IMR-90 (cell line): ENCODE data around the gene ABCC8. TPM values are rescaled to one million over a fixed set of nuclear protein-coding genes. Genes with fewer than 3 reads are reported as not detected.

Experiments used
- ATAC-seq: fragments of 200-7000 bp; cut with Tn5 transposase; 2 replicates; pipeline ENCODE4 v1.9.1; 2020; ENCODE audit warnings: low read depth, mild to moderate bottlenecking, moderate library complexity
- BruUV-seq: library from RNA; stranded (reverse); fragments of 400-500 nt; replicated peaks from 2 replicates; lab custom pipeline; 2021; lab: Mats Ljungman, UMichigan
- CTCF ChIA-PET: fragments of 300-600 bp; formaldehyde crosslinking; extraction: SDS; loops from one replicate; lab custom pipeline; 2021; ENCODE audit warnings: antibody characterized with exemption; lab: Yijun Ruan, JAX
- POLR2A ChIA-PET: fragments of 300-600 bp; sonication (Branson Sonifier 250); formaldehyde crosslinking; loops from one replicate; lab custom pipeline; 2022; ENCODE audit warnings: antibody characterized with exemption; ENCODE audit not compliant: unreplicated experiment; lab: Charles Lee
- DNase-seq: peaks from one replicate; pipeline ENCODE4 v3.0.0; 2013
- H2AFZ ChIP-seq: replicated peaks from 2 replicates; pipeline ENCODE3; 2013; ENCODE audit warnings: low read length, mild to moderate bottlenecking; ENCODE audit not compliant: poor library complexity
- H2AK5ac ChIP-seq: 2 replicates; pipeline ENCODE4 v1.6.1; 2013; ENCODE audit warnings: low read depth, low read length, inconsistent platforms
- H2AK9ac ChIP-seq: replicated peaks from 2 replicates; pipeline ENCODE3; 2013; ENCODE audit warnings: mild to moderate bottlenecking, low read depth, low read length, moderate library complexity; ENCODE audit not compliant: poor library complexity
- H2BK120ac ChIP-seq: 2 replicates; pipeline ENCODE4 v1.6.1; 2013; ENCODE audit warnings: low read depth, low read length, inconsistent platforms
- H2BK15ac ChIP-seq: 3 replicates; pipeline ENCODE4 v1.6.1; 2013; ENCODE audit warnings: low read depth, low read length, inconsistent platforms
- H2BK20ac ChIP-seq: 2 replicates; pipeline ENCODE4 v1.6.1; 2013; ENCODE audit warnings: low read depth, mild to moderate bottlenecking, inconsistent platforms, low read length, moderate library complexity
- H2BK5ac ChIP-seq: 2 replicates; pipeline ENCODE4 v1.6.1; 2013; ENCODE audit warnings: mild to moderate bottlenecking, low read depth, low read length, inconsistent platforms; ENCODE audit not compliant: poor library complexity, severe bottlenecking
- H3K14ac ChIP-seq: replicated peaks from 2 replicates; pipeline ENCODE4 v1.6.1; 2013; ENCODE audit warnings: low read depth, low read length, inconsistent platforms
- H3K18ac ChIP-seq: 2 replicates; pipeline ENCODE4 v1.6.1; 2013; ENCODE audit warnings: low read depth, low read length, control low read depth
- H3K23ac ChIP-seq: 2 replicates; pipeline ENCODE4 v1.6.1; 2013; ENCODE audit warnings: low read depth, low read length, inconsistent platforms
- H3K27ac ChIP-seq: 2 replicates; pipeline ENCODE4 v1.5.1; 2013; ENCODE audit warnings: mild to moderate bottlenecking, control low read depth, low read length; ENCODE audit not compliant: insufficient read depth
- H3K27me3 ChIP-seq: 2 replicates; pipeline ENCODE4 v1.6.1; 2013; ENCODE audit warnings: low read length; ENCODE audit not compliant: control insufficient read depth, insufficient read depth
- H3K36me3 ChIP-seq: 2 replicates; pipeline ENCODE4 v1.6.1; 2013; ENCODE audit warnings: low read length, mixed read lengths; ENCODE audit not compliant: control insufficient read depth, insufficient read depth
- H3K4ac ChIP-seq: 2 replicates; pipeline ENCODE4 v1.6.1; 2013; ENCODE audit warnings: low read depth, low read length, inconsistent platforms
- H3K4me1 ChIP-seq: 2 replicates; pipeline ENCODE4 v1.6.1; 2013; ENCODE audit warnings: low read length, mixed read lengths; ENCODE audit not compliant: control insufficient read depth, insufficient read depth
- H3K4me2 ChIP-seq: 2 replicates; pipeline ENCODE4 v1.6.1; 2013; ENCODE audit warnings: low read depth, mild to moderate bottlenecking, control low read depth, low read length, moderate library complexity
- H3K4me3 ChIP-seq: 2 replicates; pipeline ENCODE4 v1.5.1; 2013; ENCODE audit warnings: low read depth, mild to moderate bottlenecking, control low read depth, low read length, moderate library complexity; ENCODE audit not compliant: insufficient read depth
- H3K56ac ChIP-seq: 2 replicates; pipeline ENCODE4 v1.6.1; 2013; ENCODE audit warnings: low read length, inconsistent platforms; ENCODE audit not compliant: insufficient read depth; ENCODE audit errors: extremely low read depth
- H3K79me1 ChIP-seq, 2 experiments: 2 replicates each; pipeline ENCODE4 v1.6.1; 2013; ENCODE audit warnings: low read length in 2 of 2, inconsistent platforms in 1 of 2, low read depth in 1 of 2
- H3K9ac ChIP-seq: 2 replicates; pipeline ENCODE4 v1.6.1; 2013; ENCODE audit warnings: low read depth, low read length, control low read depth
- H3K9me1 ChIP-seq: 2 replicates; pipeline ENCODE4 v1.6.1; 2013; ENCODE audit warnings: low read length, inconsistent platforms; ENCODE audit not compliant: insufficient read depth
- H3K9me3 ChIP-seq: 2 replicates; pipeline ENCODE4 v1.6.1; 2013; ENCODE audit warnings: low read length; ENCODE audit not compliant: control insufficient read depth, insufficient read depth
- H4K20me1 ChIP-seq: 2 replicates; pipeline ENCODE4 v1.6.1; 2013; ENCODE audit warnings: low read length, inconsistent platforms; ENCODE audit not compliant: insufficient read depth
- H4K5ac ChIP-seq: 2 replicates; pipeline ENCODE4 v1.6.1; 2013; ENCODE audit warnings: mild to moderate bottlenecking, low read depth, low read length, control low read depth
- H4K8ac ChIP-seq, 2 experiments: 2 replicates each; pipeline ENCODE4 v1.6.1; 2013; ENCODE audit warnings: low read depth in 2 of 2, low read length in 2 of 2, control low read depth in 1 of 2, inconsistent platforms in 1 of 2
- H4K91ac ChIP-seq: 2 replicates; pipeline ENCODE4 v1.6.1; 2013; ENCODE audit warnings: low read depth, low read length, inconsistent platforms; ENCODE audit not compliant: insufficient read depth
- BHLHE40 ChIP-seq: fragments of 150-350 bp; IDR thresholded peaks from 2 replicates; pipeline ENCODE4 v1.6.1; 2016; ENCODE audit warnings: mild to moderate bottlenecking, low read depth, low read length
- CHD1 ChIP-seq: IDR thresholded peaks from 2 replicates; pipeline ENCODE4 v1.6.1; 2012; ENCODE audit warnings: low read depth, low read length, improper control_type of control experiment
- CTCF ChIP-seq: conservative IDR thresholded peaks from 2 replicates; pipeline ENCODE4 v1.5.1; 2012; ENCODE audit warnings: mild to moderate bottlenecking, low read depth, low read length, improper control_type of control experiment
- FOS ChIP-seq: fragments of 150-350 bp; IDR thresholded peaks from 2 replicates; pipeline ENCODE4 v1.6.1; 2016; ENCODE audit warnings: low read depth, low read length
- MAFK ChIP-seq: IDR thresholded peaks from 2 replicates; pipeline ENCODE4 v1.6.1; 2012; ENCODE audit warnings: low read depth, low read length, improper control_type of control experiment
- MAZ ChIP-seq: IDR thresholded peaks from 2 replicates; pipeline ENCODE4 v1.6.1; 2012; ENCODE audit warnings: low read depth, mild to moderate bottlenecking, low read length, improper control_type of control experiment, moderate library complexity, borderline replicate concordance
- MXI1 ChIP-seq: IDR thresholded peaks from 2 replicates; pipeline ENCODE4 v1.6.1; 2012; ENCODE audit warnings: low read depth, mild to moderate bottlenecking, low read length, moderate library complexity, borderline replicate concordance
- NFE2L2 ChIP-seq: fragments of 150-350 bp; IDR thresholded peaks from 2 replicates; pipeline ENCODE4 v1.6.1; 2016; ENCODE audit warnings: low read depth, mild to moderate bottlenecking, low read length
- RAD21 ChIP-seq: IDR thresholded peaks from 2 replicates; pipeline ENCODE4 v1.6.1; 2012; ENCODE audit warnings: low read length, improper control_type of control experiment
- RCOR1 ChIP-seq: IDR thresholded peaks from 2 replicates; pipeline ENCODE4 v1.6.1; 2012; ENCODE audit warnings: mild to moderate bottlenecking, low read length, improper control_type of control experiment; ENCODE audit not compliant: insufficient replicate concordance
- RFX5 ChIP-seq: IDR thresholded peaks from 2 replicates; pipeline ENCODE4 v1.8.0; 2012; ENCODE audit warnings: low read depth, mild to moderate bottlenecking, low read length, moderate library complexity
- SMC3 ChIP-seq: fragments of 150-350 bp; IDR thresholded peaks from 2 replicates; pipeline ENCODE4 v1.6.1; 2016; ENCODE audit warnings: low read depth, mild to moderate bottlenecking, antibody characterized with exemption, low read length, moderate library complexity
- USF2 ChIP-seq: fragments of 150-350 bp; IDR thresholded peaks from 2 replicates; pipeline ENCODE4 v1.6.1; 2017; ENCODE audit warnings: mild to moderate bottlenecking, antibody characterized with exemption, low read length, low read depth
- WGBS, 2 experiments: methylation state at CpG; one replicate each; pipeline versions ENCODE4 v1.1.5 to v1.1.7; 2013; ENCODE audit warnings: missing lambda C conversion rate in 2 of 2; ENCODE audit not compliant: insufficient read length in 1 of 2; ENCODE audit errors: extremely low coverage in 2 of 2; 5-methylcytosine and 5-hydroxymethylcytosine counted together
- dilution Hi-C: fragments of 300-500 bp; cut with HindIII; formaldehyde crosslinking; loops from one replicate; pipeline ENCODE4 v1.14.3; 2018; ENCODE audit warnings: low sequenced_read_pairs; ENCODE audit not compliant: unreplicated experiment
- in situ Hi-C: fragments of 300-500 bp; cut with MboI; formaldehyde crosslinking; loops from 3 replicates; pipeline ENCODE4 v1.14.3; 2019; ENCODE audit warnings: low sequenced_read_pairs, inconsistent platforms, mixed read lengths
- intact Hi-C: fragments of 100-400 bp; cut with micrococcal nuclease; formaldehyde crosslinking; loops from 2 replicates; pipeline ENCODE4 v1.10.0; 2022
- polyA plus RNA-seq, 3 experiments: library from polyadenylated mRNA; depleted of rRNA; stranded (reverse); fragments of >200 nt; gene quantifications; 2 replicates each; pipeline ENCODE4 v1.2.3, GENCODE V29; 2012; ENCODE audit warnings: low replicate concordance in 1 of 3
- total RNA-seq: library from RNA; depleted of rRNA; stranded (reverse); fragments of >200 nt; gene quantifications from 2 replicates; pipeline ENCODE4 v1.2.3, GENCODE V29; 2012
- TF ChIP-seq, protein P1 (sequence below): fragments of 150-350 bp; IDR thresholded peaks from 2 replicates; pipeline ENCODE4 v1.6.1; 2016; ENCODE audit warnings: low read depth, mild to moderate bottlenecking, low read length, moderate library complexity, borderline replicate concordance

The ABCC8 gene
- total and polyA plus RNA-seq, 2 of the 4 experiments (the other 2 are of a cell fraction): not detected

- H3K18ac ChIP-seq: no peak overlapping the region
- H3K4ac ChIP-seq: no peak overlapping the region
- no TSS peak for BruUV-seq
- H3K56ac ChIP-seq: no peak overlapping the region
- no peak overlapping the region for H2BK120ac ChIP-seq
- no peak overlapping the region for H3K4me2 ChIP-seq
- no peak overlapping the region for H3K4me3 ChIP-seq
- TF ChIP-seq USF2 (no peak), CTCF (no peak), MXI1 (no peak), NFE2L2 (no peak), RAD21 (no peak), MAFK (no peak), RFX5 (no peak), CHD1 (no peak), RCOR1 (no peak), MAZ (no peak), BHLHE40 (no peak), SMC3 (no peak), FOS (no peak)
- TF ChIP-seq, protein P1, sequence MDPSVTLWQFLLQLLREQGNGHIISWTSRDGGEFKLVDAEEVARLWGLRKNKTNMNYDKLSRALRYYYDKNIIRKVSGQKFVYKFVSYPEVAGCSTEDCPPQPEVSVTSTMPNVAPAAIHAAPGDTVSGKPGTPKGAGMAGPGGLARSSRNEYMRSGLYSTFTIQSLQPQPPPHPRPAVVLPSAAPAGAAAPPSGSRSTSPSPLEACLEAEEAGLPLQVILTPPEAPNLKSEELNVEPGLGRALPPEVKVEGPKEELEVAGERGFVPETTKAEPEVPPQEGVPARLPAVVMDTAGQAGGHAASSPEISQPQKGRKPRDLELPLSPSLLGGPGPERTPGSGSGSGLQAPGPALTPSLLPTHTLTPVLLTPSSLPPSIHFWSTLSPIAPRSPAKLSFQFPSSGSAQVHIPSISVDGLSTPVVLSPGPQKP: no peak
- H3K36me3 ChIP-seq: peaks cover 43% of the 10 kb centered on the region
- in situ Hi-C loops (no loop called here), intact Hi-C loops (no loop called here), dilution Hi-C loops (no loop called here)
- no peak overlapping the region for H2AK5ac ChIP-seq
- ATAC-seq (no peak), DNase-seq (no peak)
- no peaks in the 10 kb centered on the region for H3K27me3 ChIP-seq
- H3K4me1 ChIP-seq: no peaks in the 10 kb centered on the region
- no peak overlapping the region for H4K5ac ChIP-seq
- H3K9ac ChIP-seq: no peak overlapping the region
- CTCF ChIA-PET: no interaction called here
- no peaks in the 10 kb centered on the region for H3K79me1 ChIP-seq
- H3K9me1 ChIP-seq: no peaks in the 10 kb centered on the region
- H2BK15ac ChIP-seq: no peak overlapping the region
- no peak overlapping the region for H2BK20ac ChIP-seq
- H4K91ac ChIP-seq: no peak overlapping the region
- no CpG with 5 or more reads among the region's 2 CpGs for WGBS, 2 experiments
- no peaks in the 10 kb centered on the region for H4K20me1 ChIP-seq
- POLR2A ChIA-PET: no interaction called here
- H3K14ac ChIP-seq: no peak overlapping the region
- H3K23ac ChIP-seq: no peak overlapping the region
- H3K27ac ChIP-seq: no peak overlapping the region
- H2AK9ac ChIP-seq: no peak overlapping the region
- peaks cover 47% of the 10 kb centered on the region for H3K9me3 ChIP-seq
- no peak overlapping the region for H2BK5ac ChIP-seq
- no peak overlapping the region for H4K8ac ChIP-seq
- no peak overlapping the region for H2AFZ ChIP-seq
These were observed 106.9 kb downstream of the ABCC8 start for GRCh38 chr11:17369684-17370243.
